Esophagus (tissue), 2 donors: ENCODE measurements around the gene PLCB3. TPM values are rescaled to one million over a fixed set of nuclear protein-coding genes. Genes with fewer than 3 reads are reported as not detected.
"Not testable (repeated sequence)": the region's sequence is repeated elsewhere in the genome, so short reads cannot be mapped to it uniquely, and the experiment has no call there.

Experiments
- H3K27ac ChIP-seq, 2 donors: one replicate each; pipeline ENCODE4 v1.5.1; 2013; ENCODE audit warnings: low read depth in 2 of 2, mild to moderate bottlenecking in 2 of 2, inconsistent platforms in 1 of 2, low read length in 1 of 2, moderate library complexity in 1 of 2
- H3K27me3 ChIP-seq, 2 donors: one replicate each; pipeline ENCODE4 v1.6.1; 2013; ENCODE audit warnings: low read length in 2 of 2, control low read depth in 1 of 2, mild to moderate bottlenecking in 1 of 2; ENCODE audit not compliant: insufficient read depth in 2 of 2, control insufficient read depth in 1 of 2
- H3K36me3 ChIP-seq, 2 donors: one replicate each; pipeline ENCODE4 v1.6.1; 2013; ENCODE audit warnings: low read length in 1 of 2; ENCODE audit not compliant: control insufficient read depth in 2 of 2, insufficient read depth in 2 of 2
- H3K4me1 ChIP-seq, 2 donors: one replicate each; pipeline ENCODE4 v1.6.1; 2013; ENCODE audit warnings: low read length in 1 of 2; ENCODE audit not compliant: control insufficient read depth in 2 of 2, insufficient read depth in 2 of 2
- H3K4me3 ChIP-seq, 2 donors: one replicate each; pipeline ENCODE4 v1.5.1; 2013; ENCODE audit warnings: low read length in 2 of 2, mild to moderate bottlenecking in 2 of 2, low read depth in 1 of 2, moderate library complexity in 1 of 2
- H3K9me3 ChIP-seq, 2 donors: one replicate each; pipeline ENCODE4 v1.6.1; 2013; ENCODE audit warnings: mild to moderate bottlenecking in 2 of 2, low read depth in 1 of 2, low read length in 1 of 2, moderate library complexity in 1 of 2; ENCODE audit not compliant: control insufficient read depth in 2 of 2, insufficient read depth in 1 of 2
- WGBS, 2 donors: extraction: QIAGEN DNeasy Blood & Tissue Kit; methylation state at CpG; one replicate each; pipeline ENCODE4 v1.1.7; 2013; 5-methylcytosine and 5-hydroxymethylcytosine counted together
- polyA plus RNA-seq, 2 donors: library from polyadenylated mRNA; stranded (reverse); fragments of 200-250 nt; gene quantifications; one replicate each; pipeline ENCODE4 v1.2.3, GENCODE V29; 2013
- donor health status: healthy with polysubstance abuse.
- donor health status: Bipolar disorder and iron deficiency.

PLCB3 gene
- polyA plus RNA-seq, 2 donors = 24.6 to 37.4 TPM

DNA sequence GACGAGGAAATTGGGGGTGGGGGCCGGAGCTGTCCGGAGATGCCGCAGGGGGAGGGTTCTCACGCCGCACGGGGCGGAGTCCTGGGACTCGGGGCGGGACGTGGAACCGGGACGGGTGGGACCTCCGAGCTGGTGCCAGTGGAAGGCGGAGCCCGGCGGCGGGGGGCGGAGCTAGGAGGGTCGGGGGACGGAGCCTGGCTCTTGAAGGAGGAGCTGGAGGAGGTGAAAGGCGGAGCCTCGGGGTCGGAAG is 10.2 kb upstream of the PLCB3 start:
- peaks cover 8 to 28% of the 10 kb centered on the region in 2 donors for H3K4me1 ChIP-seq
- H3K36me3 ChIP-seq = peaks cover 0 to 15% of the 10 kb centered on the region in 2 donors
- peak overlapping the region; percentile 35 to 67 for H3K4me3 ChIP-seq
- H3K27ac ChIP-seq = peak overlapping the region; percentile 98 to 100
- WGBS, 2 donors = 1 to 2% methylated on average over 19 to 24 of the region's 24 CpGs
- no peaks in the 10 kb centered on the region for H3K27me3 ChIP-seq
- no peaks in the 10 kb centered on the region for H3K9me3 ChIP-seq

DNA sequence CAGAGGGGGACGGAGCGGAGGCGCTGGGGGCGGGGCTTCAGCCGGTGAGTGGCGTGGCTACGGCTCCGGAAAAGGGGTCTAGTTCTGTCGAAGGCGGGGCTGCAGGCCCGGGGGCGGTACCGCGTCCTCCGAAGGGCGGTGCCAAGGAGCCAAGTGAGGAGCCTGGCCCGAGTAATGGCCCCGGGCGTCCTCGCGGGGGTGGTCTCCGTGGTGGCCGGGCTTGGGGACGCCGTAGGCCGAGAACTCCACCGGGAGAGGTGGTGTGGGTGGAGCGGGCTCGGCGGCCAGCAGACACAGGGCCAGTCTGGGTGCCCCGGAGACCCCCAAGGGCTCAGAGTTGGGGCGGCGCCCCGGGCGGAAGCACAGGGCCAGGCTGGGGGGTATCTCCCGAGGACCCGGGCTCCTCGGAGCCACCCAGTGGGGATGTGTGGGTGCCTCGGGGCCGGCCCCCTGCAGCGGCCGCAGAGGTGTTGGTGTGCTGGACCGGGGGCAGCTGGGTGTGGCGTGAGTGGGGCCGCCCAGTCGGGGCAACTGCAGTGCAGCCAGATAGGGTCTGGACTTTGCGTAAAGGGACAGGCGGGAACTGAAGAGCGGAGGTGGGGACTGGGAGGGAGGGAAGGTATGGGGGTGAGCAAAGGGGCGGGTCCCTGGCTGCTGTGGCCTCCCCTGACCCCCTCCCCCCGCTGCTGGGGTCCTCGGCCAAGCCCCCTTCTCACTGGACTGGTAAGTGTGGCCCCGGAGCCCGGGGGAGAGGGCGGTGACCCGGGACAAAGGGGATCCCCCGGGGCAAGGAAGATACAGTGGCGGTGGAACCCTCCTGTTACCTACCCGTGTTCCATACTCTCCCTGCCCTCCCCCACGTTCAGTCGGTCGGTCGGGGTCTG is 9.6 kb upstream of the PLCB3 start:
- WGBS, 2 donors = 0 to 1% methylated on average over 53 to 63 of the region's 63 CpGs

DNA sequence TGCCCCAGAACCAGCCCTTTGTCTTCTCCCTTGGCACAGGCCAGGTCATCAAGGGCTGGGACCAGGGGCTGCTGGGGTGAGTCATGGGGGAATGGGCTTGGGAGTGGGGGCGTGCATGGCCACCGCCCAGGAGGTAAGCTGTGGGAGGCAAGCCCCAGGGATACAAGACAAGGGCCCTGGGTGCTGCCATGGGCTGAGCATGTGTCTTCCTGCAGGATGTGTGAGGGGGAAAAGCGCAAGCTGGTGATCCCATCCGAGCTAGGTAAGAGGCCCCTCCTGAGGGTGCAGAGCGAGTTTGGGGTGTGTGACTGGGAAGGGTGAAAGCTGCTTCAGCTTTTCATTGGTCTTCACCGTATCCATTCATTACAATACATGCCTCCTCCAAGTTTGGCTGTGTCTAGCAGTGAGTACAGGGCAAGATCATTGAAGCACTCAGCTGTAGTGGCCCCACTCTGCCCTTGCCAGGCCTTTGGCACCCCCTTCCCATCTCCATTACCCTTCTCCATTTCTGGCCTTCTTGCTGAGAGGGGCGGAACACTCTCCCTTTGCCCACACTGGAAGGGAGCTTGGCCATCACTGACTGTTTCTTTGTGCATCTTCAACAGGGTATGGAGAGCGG is 8.0 kb upstream of the PLCB3 start:
- 65 to 72% methylated on average over 8 of the region's 8 CpGs for WGBS, 2 donors
- peaks cover 0 to 13% of the 10 kb centered on the region in 2 donors for H3K36me3 ChIP-seq
- no peaks in the 10 kb centered on the region for H3K27me3 ChIP-seq
- peak overlapping the region; percentile 98 to 100 for H3K27ac ChIP-seq
- H3K4me3 ChIP-seq = peak overlapping the region in 1 of 2 donors; percentile 63
- H3K4me1 ChIP-seq = peaks cover 8 to 19% of the 10 kb centered on the region in 2 donors
- H3K9me3 ChIP-seq = no peaks in the 10 kb centered on the region

More for the DNA sequence above, 9.6 kb upstream of the PLCB3 start:
- H3K27me3 ChIP-seq = no peaks in the 10 kb centered on the region
- H3K9me3 ChIP-seq = no peaks in the 10 kb centered on the region
- H3K36me3 ChIP-seq = peaks cover 0 to 15% of the 10 kb centered on the region in 2 donors
- H3K4me3 ChIP-seq = peak overlapping the region; percentile 63 to 77
- H3K27ac ChIP-seq = peak overlapping the region; percentile 98 to 100
- H3K4me1 ChIP-seq = peaks cover 8 to 28% of the 10 kb centered on the region in 2 donors

DNA sequence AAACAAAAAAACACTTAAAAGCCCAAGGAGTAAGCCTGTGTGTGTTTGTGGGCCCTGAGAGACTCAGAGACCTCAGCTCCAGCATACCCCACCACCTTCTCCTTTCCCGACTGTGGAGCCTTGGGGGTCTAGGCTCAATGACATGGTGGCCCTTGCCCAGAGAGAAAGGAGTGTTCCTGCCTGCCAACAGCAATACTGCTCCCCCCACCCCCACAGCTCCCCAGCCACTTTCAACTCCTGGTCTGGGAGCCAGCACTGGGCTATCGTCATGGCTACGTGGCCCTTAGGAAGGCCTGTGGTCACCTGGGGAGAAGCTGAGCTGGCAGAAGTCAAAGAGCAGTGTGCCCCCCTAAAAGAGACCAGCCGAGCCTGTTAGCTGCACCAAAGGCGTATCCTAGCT is 7.2 kb upstream of the PLCB3 start:
- Histone ChIP-seq H3K27ac (peak overlapping the region in 1 of 2 donors; percentile 37), H3K27me3 (no peaks in the 10 kb centered on the region), H3K4me1 (peaks cover 8 to 19% of the 10 kb centered on the region in 2 donors), H3K36me3 (peaks cover 0 to 13% of the 10 kb centered on the region in 2 donors), H3K9me3 (no peaks in the 10 kb centered on the region), H3K4me3 (no peak overlapping the region)
- WGBS, 2 donors = 45 to 63% methylated on average over 5 of the region's 5 CpGs

DNA sequence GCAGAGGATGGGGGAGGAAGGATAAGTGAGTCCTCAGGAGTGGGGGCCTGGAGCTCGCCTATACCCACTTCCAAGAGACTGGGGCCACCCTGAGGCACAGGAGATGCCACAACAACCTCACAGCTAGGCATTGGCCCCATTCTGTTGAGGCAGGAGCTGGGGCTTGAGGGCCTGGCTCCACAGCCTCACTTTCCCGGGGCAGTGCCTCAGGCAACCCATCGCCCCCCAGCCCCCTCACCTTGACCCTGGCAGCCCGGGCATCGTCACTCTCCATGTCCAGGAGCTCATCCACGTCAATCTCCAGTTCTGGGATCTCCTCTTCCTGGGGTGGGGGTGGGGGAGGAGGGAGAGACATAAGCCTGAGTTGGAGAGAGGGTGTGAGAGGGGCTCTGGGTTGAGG is 6.4 kb upstream of the PLCB3 start:
- H3K27ac ChIP-seq = peak overlapping the region; percentile 93 to 97
- peaks cover 0 to 13% of the 10 kb centered on the region in 2 donors for H3K36me3 ChIP-seq
- H3K4me3 ChIP-seq = peak overlapping the region; percentile 69 to 78
- no peaks in the 10 kb centered on the region for H3K9me3 ChIP-seq
- WGBS, 2 donors = 11 to 30% methylated on average over 6 of the region's 6 CpGs
- no peaks in the 10 kb centered on the region for H3K27me3 ChIP-seq
- peaks cover 4 to 15% of the 10 kb centered on the region in 2 donors for H3K4me1 ChIP-seq

DNA sequence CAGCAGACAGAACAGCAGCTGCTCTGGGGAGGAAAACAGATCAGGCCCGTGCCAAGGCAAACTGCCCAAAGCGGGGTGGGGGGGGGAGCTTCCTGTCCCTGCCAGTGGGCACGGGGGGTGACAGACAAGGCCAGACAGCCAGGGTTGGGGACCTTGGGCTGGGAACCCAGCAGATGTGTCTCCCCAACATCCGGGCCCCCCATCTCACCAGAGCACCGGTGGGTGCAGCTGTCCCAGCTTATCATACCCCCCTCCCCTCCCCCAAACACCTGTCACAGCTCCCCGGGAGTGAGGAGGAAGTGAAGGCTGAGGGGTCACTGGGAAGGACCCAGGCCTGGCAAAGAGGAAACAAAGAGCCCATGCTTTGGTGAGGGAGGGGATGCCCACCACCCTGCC is 5.9 kb upstream of the PLCB3 start:
- peaks cover 5 to 12% of the 10 kb centered on the region in 2 donors for H3K4me1 ChIP-seq
- peak overlapping the region; percentile 69 to 78 for H3K4me3 ChIP-seq
- peaks cover 0 to 13% of the 10 kb centered on the region in 2 donors for H3K36me3 ChIP-seq
- no peaks in the 10 kb centered on the region for H3K27me3 ChIP-seq
- H3K27ac ChIP-seq = peak overlapping the region; percentile 93 to 97
- 2 to 5% methylated on average over 6 of the region's 6 CpGs for WGBS, 2 donors
- no peaks in the 10 kb centered on the region for H3K9me3 ChIP-seq

DNA sequence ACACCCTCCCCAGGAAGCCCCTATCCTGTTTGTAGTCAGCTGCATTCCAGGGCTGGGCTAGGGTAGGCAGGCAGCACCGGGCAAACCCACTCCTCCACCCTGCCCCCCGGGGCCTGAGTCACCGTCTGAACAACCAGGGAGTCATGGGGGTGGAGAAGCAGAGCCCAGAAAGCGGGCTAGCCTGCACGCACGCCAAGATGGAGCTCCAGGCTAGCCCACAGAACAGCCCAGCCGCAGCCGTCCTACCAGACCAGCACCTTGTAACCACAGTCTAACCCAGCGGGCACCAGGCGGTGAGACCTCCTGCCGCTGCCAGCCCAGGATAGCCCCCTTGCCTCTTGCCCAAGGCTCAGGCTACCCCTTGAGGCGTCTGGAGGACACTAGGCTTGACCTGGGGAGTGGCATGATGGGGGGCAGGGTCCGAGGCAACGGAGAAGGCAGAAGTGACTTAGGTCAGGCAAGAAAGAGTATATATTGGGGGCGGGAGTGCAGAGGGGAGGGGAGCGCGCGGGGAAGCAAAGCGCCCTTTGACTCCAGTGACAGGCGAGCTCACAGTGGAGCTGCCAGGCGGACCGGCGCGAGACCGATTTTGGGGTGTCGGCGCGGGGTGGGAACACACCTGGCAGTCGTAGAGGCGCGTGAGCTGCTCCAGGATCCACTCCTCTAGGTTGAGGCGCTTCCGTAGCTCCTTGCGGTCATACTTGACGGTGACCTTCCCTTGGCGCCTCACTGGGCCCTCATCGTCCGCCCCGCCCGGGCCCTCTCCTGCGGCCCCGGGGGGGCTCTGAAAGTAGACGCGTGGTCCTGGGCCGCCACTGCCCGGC is 5.3 kb upstream of the PLCB3 start:
- H3K4me3 ChIP-seq = peak overlapping the region; percentile 69 to 78
- peaks cover 10 to 16% of the 10 kb centered on the region in 2 donors for H3K4me1 ChIP-seq
- 1% methylated on average over 37 to 46 of the region's 46 CpGs for WGBS, 2 donors
- no peaks in the 10 kb centered on the region for H3K27me3 ChIP-seq
- H3K9me3 ChIP-seq = no peaks in the 10 kb centered on the region
- H3K27ac ChIP-seq = peak overlapping the region; percentile 93 to 97
- peaks cover 0 to 13% of the 10 kb centered on the region in 2 donors for H3K36me3 ChIP-seq

DNA sequence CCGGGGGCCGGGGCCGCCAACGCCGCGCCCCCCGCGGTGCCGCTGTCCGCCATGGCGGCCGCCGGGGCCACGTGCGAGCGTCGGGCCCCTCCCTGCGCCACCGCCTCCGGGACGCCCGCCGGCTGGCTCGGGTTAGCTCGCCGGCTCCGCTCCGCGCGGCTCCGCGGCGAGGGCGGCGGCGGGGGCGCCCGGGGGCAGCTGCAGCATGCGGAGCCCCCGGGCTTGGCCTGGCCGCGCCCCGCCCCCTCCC is 4.8 kb upstream of the PLCB3 start:
- Histone ChIP-seq H3K4me3 (peak overlapping the region; percentile 69 to 78), H3K4me1 (peaks cover 10 to 18% of the 10 kb centered on the region in 2 donors), H3K36me3 (peaks cover 0 to 13% of the 10 kb centered on the region in 2 donors), H3K27ac (peak overlapping the region; percentile 93 to 97)
- not testable (repeated sequence) for H3K9me3 ChIP-seq, H3K27me3 ChIP-seq
- WGBS, 2 donors = 0 to 3% methylated on average over 8 to 43 of the region's 43 CpGs

DNA sequence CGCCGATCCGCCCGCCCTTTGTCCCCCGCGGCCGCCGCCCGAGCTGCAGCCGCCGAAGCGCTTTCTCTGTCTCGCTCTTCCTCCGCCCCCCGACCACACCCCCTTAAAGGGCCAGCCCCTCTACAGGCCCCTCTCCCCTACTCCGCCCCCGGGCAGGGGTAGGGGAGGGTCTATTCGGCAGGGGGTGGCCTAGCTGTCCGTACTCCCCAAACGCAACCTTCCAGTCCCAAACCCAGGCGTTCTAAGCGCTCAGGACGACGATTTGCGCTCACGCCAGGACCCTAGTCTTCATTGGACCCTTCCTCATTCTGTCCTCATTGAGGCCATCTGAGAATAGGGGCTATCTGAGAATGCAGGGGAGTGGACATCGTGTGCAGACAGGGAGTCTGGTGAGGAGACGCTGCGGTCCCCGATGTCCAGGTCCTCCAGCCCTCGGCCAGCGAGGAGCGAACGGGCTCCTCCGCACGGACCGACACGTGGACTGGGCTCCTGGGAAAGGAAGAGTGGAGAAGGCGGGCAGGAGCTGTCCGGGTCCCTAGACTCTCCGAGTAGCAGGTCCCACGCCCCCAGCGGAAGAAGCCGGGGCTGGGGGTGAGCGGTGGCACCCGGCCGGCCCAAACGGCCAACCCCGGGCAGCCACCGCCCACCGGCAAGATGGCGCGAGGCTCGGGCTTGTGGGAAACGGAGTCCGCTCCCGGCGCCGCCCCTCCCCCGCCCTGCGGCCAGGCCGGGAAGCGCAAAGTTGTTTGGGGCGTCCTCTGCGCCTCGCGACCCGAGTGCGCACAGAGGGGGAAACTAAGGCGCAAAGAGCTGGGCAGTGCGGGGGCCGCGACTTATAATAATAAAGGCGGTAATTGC is 4.2 kb upstream of the PLCB3 start, which contains the start of gene PPP1R14B:
Gene PPP1R14B, minus strand, starts transcription at position 73 of the 858 bp plus-strand sequence. CDS start 270 bp downstream, outside the sequence.
- peaks cover 0 to 13% of the 10 kb centered on the region in 2 donors for H3K36me3 ChIP-seq
- H3K27ac ChIP-seq = peak within 1 kb of the TSS; percentile 97 to 98
- H3K9me3 ChIP-seq = no peaks in the 10 kb centered on the region
- WGBS, 2 donors = 1 to 3% methylated on average over 57 to 74 of the region's 74 CpGs
- H3K27me3 ChIP-seq = no peaks in the 10 kb centered on the region
- peak within 1 kb of the TSS; percentile 69 to 78 for H3K4me3 ChIP-seq
- H3K4me1 ChIP-seq = peaks cover 10 to 20% of the 10 kb centered on the region in 2 donors
